Stimulated activated CD8-positive, alpha-beta memory T cell treated with anti-CD3 and anti-CD28 coated beads, Interleukin-15, amount 100 ng/mL, for 48 hours (primary cell): ENCODE measurements around the gene LAMTOR4.
"Not testable (repeated sequence)": the region's sequence is repeated elsewhere in the genome, so short reads cannot be mapped to it uniquely, and the experiment has no call there.

ENCODE experiments used
- DNase-seq, 2 donors: peaks; one replicate each; pipeline ENCODE4 v3.0.0-alpha.2; 2020; ENCODE audit warnings: low read depth in 2 of 2

The LAMTOR4 gene

DNA sequence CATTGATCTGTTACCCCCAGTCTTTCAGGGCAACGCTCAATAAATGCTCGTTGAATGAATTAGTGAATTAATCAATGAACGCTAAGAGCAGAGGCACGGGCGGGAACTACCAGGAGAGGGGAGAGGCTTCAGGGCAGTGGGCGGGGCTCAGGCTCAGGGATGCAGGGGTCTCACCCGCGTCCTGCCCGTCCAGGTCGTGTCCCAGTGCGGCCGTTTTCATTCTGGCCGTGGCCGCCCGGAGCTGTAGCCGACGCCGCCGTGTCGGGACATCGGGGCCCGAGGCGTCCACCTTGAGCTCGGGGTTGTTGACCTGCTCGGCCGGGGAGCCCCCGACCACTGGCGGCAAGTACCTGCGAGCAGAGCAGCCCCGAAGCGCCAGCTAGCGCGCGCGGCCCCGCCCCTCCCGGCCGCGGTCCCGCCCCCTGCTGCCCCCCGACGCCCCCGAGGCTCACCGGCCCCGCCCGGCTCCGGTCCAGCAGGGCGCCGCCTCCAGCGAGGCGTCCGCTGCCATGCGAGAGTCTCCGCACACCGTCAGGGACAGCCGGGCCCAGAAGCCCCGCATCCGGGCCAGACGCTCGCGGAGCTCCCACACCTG lies 22.5 kb downstream of the LAMTOR4 start:
- DNase-seq = no peak

DNA sequence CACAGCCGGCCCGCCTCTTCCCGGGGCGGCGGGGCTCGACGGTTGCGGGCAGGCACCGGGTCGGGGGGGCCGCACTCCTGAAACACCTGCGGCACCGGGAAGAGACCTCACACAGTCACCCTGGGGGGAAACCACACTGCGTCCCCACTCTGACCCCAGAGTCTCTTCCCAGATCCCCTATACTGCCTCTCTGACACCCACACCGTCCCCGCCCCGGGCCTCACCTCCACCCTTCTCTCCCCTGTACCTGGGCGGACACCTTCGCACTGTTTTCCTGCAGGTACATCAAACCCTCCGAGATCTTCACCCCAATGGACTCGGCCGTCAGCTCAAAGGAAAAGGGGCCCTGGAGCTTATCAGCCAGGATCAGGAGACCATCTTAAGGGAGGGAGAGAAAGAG lies 23.1 kb downstream of the LAMTOR4 start:
- no peak for DNase-seq

DNA sequence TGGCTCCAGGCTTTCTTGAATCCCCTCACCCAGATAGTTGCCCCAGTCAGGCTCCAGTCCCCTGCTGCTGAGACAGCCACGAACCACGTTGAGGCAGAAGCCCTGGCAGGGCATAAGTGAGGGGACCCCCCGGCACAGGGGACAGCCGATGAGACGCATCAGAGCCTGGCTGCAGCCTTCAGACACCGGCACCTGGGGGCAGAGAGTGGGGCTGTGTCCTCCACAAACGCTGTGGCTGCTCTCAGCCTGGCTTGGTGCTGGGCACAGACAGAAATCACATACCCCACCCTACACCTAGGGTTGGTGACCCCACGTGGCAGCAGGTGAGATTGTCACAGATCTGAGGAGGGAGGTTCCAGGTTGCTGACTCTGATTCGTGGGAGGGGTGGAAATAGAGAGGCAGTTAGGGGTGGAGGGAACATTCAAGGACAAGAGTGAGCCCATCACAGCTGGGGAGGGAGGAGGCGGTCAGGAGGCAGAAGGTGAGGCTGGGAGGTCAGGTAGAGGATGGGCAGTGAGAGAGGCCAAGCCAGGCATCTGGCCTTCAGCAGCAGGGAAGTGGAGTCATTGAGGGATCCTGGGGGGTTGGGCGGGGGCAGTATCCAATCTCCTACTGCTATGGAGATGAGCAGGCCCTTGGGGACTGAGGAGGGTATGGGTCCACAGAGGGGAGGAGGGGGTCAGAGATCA lies 25.2 kb downstream of the LAMTOR4 start:
- no peak for DNase-seq

DNA sequence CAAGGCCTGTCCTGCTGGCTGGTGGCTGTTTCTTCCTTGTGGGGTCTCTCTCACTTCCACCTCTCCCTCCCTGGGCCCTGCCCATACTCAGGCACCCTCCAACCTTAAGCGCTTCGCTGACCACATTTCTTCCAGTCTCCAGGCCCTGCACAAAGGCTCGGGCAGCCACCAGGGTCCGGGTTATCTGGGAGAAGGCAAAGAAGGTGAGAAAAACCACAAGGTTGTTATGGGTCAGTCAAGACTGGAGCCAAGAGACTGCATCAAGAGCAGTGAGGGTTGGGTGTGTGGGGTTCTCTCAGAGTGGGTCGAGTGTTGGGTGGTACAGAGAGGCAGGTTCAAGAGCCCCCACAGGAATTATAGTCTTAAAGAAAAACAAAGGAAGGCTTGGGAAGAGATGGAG lies 25.9 kb downstream of the LAMTOR4 start:
- DNase-seq = no peak

DNA sequence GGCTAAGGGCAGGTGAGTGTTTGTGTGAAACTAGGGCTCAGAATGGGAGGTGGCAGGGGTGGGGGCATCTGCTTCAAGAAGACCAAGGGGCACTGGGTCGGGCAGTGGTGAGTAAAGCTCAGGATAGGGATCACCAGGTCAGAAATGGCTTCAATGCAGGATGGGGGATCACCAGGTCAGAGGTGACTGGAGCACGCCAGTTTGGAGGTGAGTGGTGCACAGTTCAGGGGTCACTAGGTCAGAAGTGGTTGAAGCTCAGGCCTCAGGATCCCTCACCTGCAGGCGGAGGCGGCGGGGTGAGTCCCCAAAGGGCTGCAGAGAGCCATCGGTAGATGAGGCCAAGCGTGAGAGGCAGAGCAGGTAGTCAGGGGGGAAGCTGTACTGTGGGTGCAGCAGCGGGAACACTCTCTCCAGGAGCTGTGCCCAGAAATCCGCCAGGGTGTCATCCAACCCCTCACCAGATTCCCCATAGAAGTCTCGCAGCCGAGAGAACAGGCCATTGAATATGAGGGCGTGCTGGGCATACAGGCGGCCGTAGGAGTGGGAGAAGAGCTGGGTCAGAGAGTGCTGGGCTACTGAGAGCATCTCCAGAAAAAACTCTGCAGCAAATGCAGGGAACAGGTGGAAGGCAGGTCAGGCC lies 26.7 kb downstream of the LAMTOR4 start:
- no peak for DNase-seq

DNA sequence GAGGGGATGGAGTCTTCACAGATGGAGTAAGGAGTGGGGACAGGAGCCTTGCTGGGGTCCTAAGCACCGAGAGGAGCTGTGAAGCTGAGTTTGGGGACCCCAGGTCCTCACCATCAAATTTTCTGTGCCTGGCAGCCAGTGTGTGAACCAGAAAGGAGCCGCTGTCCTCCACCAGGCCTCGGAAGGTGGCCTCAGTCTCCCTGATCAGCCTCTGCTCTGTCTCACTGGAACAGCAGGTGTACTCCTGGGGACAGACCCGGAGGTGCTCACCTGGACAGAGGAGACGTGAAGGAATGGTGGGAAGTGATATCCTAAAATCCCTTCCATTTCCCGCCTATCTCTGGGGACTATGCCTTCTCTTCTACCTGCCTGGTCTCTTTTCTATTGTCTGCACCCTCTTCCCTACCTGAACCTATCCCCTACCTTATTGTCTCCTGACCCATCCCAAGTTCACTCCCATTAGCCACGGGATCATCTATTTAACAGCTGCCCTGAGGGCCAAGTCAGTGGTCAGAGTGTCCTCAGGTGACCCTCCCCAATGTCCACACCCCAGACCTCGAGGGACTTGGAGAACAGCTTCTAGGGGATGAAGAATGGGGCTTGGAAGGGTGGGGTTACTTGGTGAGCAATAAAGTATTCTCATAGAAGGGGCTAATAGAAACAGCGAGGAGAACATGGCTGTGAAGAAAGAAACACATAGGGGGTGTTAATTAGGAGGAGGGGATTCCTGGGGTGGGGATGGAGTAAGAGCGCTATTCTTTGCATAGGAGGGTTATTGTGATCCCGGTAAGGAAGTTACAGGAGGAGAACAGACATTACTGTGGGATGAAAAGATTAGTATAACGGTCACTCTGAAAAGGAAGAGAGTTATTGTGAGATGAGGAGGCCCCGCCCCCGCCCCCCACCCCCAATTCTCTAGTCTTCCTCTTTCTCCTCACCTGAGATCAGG lies 27.7 kb downstream of the LAMTOR4 start:
- no peak for DNase-seq

DNA sequence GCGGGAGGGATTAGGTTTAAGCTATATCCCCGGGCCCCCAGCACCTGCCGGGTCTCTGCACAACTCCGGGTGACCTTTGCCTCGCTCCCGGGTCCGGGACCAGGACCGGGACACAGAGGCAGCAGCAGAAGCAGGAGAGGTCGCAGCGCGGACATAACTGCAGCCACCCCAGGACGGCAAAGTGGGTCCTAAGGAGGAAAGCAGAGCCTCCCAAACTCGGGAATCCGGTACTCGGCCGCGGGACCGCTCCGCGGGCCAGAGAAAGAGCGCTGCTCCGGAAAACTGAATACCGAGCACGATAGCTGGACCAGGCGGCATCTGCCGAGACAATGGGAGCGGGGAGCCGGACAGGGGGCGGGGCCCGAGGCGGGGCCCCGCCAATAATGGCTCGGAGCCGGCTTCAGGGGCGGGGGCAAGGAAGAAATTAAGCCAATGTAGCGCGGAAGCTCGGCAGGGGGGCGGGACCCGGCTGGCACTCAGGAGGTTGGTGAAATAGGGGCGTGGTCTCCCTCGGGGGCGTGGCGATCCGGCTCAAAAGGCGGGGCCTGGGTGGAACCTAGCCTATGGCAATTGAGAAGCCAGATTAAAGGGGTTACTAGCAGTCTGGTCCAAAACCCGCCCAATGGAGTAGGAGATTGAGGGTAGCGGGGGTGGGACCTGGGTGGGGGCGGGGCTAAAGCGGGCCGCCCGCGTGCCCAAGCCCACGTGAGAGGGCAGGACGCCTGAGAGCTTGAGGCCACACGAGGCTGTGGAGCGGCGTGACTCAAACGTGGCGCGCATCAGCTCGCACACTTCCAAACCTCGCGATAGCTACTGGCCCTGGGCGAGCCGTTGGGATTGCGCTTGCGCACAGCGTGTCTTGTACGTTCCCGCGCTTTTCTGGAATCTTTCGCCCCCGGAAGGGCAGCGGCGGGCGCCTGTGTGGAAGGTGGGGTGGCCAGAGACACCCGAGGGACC lies 28.6 kb downstream of the LAMTOR4 start, which contains the start of the genes GPC2 and STAG3:
GPC2 (minus strand) TSS at position 337 of the 957 bp plus-strand sequence; CDS start at position 155, 182 bp downstream.
STAG3 (plus strand) TSS at position 874 of the 957 bp plus-strand sequence. CDS start 2,639 bp downstream, outside the sequence.
- DNase-seq = peak; percentile 91 to 97

DNA sequence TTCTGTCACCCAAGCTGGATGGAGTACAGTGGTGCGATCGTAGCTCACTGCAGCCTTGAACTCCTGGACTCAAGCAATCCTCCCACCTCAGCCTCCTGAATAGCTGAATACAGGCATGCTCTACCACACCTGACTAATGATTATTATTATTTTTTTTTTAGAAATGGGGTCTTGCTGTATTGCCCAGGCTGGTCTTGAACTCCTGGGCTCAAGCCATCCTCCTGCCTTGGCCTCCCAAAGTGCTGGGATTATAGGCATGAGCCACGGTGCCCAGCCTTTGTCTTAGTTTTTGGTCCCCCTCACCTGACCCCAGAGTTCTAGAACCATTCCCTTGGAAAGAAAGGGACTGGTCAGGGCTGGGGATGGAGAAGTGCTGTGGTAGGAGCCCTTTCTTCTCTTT lies 31.4 kb downstream of the LAMTOR4 start:
- not testable (repeated sequence) for DNase-seq

DNA sequence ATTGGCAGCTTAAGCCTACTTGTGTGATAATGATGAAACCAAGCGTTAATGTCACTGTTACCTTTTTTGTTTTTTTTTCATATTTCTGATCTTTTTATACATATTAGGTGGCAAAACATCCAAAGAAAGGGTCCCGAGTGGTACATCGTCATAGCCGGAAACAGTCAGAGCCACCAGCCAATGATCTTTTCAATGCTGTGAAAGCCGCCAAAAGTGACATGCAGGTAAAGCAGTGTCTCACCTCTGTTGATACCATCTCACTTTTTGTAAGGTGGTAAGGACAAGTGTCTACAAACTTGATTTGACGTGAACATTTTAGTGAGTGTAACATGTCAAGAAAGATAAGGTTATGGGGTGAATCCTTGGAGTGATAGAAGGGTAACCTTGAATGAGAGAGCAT lies 33.9 kb downstream of the LAMTOR4 start:
- DNase-seq = not testable (repeated sequence)

DNA sequence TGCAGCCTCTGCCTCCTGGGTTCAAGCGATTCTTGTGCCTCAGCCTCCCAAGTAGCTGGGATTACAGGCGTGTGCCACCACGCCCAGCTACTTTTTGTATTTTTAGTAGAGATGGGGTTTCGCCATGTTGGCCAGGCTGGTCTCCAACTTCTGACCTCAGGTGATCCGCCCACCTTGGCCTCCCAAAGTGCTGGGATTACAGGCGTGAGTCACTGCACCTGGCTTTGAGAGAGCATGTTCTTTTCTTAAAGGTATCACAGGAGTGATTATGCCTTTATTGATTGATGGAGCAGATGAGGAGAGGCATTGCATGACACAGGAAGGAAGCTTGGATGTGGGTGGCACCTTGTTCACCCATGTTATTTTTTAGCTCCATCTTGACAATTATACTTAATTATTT lies 34.4 kb downstream of the LAMTOR4 start:
- not testable (repeated sequence) for DNase-seq

DNA sequence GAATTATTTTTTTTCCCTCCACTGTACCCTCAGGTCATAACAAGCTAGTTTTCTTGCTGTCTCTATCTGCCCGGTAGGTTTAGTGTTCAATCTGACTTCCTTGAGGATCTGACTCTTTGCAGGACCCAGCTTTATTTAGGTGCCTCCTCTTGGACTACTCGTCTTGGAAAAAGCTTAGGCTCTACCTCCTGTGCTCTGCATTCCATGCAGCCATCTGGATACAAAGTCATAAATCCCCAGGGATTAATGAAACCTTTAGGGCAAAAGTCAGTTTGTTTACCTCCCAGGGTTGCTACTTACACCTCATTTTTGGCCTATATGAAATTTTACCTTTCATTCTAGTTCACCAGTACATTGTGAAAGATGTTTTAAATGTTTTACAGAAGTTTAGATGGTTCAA lies 37.0 kb downstream of the LAMTOR4 start:
- no peak for DNase-seq

DNA sequence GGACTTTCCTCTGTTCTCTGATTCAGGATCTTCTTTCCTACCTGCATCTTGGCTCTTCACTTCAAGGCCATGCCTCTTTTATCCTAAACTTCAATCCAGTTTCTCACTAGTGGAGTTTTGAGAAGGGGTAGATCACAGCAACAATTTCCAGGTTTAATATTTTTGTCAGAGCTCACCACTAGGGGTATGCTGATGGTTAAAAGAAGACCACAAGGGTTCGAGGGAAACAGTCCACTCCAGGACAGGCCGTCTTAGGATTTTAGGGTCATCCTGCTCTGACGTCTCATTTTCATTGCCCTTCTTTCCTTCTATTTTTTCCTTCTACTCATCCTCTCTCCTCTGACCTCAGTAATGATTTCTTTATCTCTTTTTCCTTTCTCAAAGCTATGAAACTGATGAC lies 40.3 kb downstream of the LAMTOR4 start:
- no peak for DNase-seq

DNA sequence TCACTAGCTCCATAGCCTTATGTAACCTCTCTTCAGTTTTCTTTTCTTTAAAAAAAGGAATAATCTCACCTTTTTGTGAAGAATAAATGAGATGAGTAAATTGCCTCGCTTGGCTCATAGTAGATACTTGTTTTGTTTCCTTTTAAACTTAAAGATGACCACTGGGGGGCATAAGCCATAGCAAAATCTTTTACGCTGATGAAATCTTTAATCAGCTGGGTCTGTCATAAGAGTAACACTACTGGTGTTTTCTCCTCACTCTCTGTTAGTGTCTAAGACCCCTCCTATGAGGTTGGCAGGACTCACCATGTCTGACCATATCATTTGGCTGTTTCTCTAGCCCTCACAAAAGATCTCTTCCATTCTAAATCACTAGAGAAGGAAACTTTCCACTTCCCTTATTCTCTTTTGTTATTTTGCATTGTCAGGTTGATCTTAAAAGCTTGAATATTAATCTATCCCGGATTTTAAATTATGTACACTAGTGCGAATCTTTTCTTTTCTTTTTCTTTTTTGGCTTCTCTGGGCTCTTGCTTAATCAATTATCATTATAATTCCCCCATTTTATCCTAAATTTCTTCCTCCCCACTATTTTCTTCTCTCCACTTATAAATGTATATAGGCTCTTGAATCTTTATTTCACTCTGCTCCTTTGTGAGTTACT lies 41.5 kb downstream of the LAMTOR4 start:
- DNase-seq = no peak

DNA sequence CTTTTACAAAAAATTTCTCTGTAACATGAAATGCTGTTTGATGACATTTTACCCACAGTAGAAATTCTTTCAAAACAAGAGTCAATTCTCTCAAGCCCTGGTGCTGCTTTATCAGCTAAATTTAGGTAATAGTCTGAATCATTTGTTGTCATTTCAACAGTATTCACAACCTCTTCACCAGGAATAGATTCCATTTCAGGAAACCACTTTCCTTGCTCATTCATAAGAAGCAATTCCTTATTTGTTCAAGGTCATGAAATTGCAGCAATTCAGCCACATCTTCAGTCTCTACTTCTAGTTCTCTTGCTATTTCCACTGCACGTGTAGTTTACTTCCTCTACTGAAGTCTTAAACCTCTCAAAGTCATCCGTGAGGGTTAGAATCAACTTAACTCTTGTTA lies 43.1 kb downstream of the LAMTOR4 start:
- no peak for DNase-seq

DNA sequence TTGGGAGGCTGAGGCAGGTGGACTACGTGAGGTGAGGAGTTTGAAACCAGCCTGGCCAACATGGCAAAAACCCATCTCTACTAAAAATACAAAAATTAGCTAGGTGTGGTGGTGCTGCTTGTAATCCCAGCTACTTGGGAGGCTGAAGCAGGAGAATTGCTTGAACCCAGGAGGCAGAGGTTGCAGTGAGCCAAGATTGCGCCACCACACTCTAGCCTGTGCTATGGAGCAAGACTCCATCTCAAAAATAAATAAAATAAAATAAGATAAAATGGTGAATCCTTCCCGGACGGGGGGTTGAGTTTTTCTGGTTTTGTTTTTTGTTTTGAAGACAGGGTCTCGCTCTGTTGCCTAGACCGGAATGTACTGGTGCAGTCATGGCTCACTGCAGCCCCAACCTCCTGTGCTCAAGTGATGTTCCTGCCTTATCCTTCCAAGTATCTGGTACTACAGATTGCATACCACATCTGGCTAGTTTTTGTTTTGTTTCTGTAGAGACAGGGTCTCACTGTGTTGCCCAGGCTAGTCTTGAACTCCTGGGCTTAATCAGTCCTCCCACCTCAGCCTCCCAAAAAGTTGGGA lies 43.7 kb downstream of the LAMTOR4 start:
- not testable (repeated sequence) for DNase-seq

DNA sequence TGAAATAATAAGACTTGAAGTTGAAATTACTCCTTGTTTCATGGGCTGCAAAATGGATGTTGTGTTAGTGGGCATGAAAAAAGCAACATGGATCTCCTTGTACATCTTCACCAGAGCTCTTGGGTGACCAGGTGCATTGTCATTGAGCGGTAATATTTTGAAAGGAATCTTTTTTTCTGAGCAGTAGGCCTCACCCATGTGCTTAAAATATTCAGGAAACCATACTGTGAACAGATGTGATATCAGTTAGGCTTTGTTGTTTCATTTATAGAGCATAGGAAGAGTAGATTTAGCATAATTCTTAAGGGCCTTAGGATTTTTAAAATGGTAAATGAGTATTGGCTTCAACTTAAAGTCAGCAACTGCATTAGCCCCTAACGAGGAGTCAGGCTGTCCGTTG lies 44.3 kb downstream of the LAMTOR4 start:
- no peak for DNase-seq

DNA sequence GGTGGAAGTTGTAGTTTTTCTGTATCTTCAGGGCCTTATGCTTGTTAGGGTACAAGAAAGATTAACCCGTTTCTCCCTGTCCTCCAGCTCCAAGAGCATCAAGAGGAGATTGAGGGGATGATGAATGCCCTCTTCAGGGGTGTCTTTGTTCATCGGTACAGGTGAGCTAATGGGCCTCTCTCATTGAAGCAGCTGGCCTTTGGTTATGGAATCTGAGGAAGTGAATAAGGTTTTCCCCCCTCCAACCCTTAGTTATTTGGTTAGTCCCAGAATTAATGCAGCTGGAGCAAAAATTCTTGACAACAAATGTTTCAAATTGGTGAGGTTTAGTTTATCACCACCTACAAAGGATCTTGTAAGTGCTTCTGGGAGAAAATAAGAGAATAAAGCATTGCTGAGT lies 46.5 kb downstream of the LAMTOR4 start:
- no peak for DNase-seq

DNA sequence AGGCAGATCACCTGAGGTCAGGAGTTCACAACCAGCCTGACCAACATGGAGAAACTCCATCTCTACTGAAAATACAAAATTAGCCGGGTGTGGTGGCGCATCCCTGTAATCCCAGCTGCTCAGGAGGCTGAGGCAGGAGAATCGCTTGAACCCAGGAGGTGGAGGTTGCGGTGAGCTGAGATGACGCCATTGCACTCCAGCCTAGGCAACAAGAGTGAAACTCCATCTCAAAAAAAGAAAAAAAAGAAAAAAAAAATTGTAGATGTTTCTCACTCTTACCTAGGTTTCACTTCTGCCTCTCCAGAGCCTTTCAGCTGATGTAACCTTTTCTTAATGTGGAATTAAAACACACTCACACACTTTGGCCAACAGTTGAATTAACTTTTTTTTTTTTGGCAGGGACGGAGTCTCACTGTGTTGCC lies 47.2 kb downstream of the LAMTOR4 start:
- not testable (repeated sequence) for DNase-seq

DNA sequence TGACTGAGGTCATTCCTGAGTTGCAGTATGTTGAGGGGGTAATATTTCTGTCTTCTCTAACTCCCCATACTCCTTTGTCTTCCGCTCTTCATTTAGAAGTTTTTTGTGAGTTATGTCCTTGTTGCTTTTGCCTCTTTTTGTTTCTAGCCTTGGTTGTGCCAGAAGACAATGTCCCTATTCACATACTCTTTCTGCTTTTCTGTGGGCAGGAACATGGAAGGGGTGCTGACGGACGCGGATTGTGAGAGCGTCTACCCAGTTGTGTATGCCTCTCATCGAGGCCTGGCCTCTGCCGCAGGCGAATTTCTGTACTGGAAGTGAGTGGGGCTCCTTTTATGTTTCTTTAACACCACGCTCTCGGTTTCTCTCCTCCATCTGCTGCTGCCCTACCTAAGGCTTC lies 49.5 kb downstream of the LAMTOR4 start:
- DNase-seq = no peak

DNA sequence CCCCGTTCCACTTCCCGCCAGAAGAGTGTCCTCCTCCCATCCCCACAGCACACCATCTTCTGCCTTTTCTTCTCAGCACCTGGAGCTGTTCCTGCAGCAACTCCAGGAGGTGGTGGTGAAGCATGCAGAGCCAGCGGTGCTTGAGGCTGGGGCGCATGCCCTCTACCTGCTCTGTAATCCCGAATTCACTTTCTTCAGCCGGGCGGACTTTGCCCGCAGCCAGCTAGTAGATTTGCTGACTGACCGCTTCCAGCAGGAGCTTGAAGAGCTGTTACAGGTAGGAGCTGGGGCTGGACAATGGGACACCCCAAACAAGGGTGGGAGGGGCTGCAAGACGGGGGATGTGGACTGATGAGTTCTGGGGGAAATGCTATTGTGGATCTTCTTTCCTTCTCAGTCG lies 52.0 kb downstream of the LAMTOR4 start:
- no peak for DNase-seq
